ENCODE results near the gene OASL.
"Not testable (repeated sequence)": the region's sequence is repeated elsewhere in the genome, so short reads cannot be mapped to it uniquely, and the experiment has no call there.

Gene OASL, protein sequence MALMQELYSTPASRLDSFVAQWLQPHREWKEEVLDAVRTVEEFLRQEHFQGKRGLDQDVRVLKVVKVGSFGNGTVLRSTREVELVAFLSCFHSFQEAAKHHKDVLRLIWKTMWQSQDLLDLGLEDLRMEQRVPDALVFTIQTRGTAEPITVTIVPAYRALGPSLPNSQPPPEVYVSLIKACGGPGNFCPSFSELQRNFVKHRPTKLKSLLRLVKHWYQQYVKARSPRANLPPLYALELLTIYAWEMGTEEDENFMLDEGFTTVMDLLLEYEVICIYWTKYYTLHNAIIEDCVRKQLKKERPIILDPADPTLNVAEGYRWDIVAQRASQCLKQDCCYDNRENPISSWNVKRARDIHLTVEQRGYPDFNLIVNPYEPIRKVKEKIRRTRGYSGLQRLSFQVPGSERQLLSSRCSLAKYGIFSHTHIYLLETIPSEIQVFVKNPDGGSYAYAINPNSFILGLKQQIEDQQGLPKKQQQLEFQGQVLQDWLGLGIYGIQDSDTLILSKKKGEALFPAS

DNA sequence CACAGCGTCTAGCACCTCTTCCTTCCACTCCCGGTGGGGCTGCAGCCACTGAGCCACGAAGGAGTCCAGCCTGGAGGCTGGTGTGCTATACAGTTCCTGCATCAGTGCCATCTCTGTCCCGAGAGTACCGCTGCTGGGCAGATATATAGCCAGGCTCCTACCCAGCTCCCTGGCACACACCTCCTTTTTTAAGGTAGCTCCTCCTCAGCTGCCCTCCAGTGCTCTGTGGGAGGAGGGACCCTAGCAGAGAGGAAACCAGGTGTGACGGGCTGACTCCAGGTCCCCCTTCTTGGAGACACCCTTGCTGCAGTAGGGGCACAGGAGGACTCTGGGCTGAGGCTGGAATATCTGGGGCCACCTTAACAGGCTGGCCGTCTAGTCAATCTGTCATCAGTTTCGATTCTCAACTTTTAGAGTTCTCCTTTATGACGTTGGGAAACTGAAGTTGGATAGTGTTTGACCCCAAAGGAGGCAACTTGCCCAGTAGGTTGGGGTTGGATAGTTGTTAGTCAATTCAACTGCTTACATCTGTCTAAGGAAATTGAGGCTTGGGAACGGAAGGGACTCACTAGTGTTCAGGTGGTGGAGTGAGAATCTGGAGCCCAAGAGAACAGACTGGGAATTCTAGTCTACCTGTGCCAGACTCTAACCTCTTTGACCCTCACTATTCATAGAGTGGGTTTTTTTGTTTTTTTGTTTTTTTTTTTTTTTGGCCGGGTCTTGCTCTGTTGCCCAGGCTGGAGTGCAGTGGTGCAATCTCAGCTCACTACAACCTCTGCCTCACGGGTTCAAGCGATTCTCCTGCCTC, at the start of gene OASL:
TSS of gene OASL (minus strand) at position 386 of the 808 bp plus-strand sequence. CDS start at position 111, 275 bp downstream.
- peak; percentile 45 for DNase-seq (ENCODE audit: low read depth)

DNA sequence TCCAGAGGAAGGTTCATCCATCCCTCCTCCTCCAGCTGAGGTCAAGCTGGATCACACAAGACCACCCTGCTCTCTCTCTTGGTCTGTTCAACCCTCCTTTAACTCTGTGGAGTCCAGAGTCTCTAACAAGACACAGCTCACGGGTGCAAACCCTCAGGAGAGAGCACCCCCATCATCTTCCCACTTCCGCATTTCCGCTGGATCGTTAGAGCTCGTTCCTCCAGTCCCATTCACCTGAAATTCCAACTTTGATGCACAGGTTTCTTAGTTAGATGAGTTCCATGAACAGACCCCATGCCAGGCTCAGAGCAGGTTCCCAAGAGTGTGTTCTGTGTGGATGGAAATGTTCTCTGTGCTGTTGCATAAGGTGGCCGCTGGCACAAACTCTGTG, 49.1 kb upstream of the OASL start:
- no peak for DNase-seq (ENCODE audit: low read depth)

DNA sequence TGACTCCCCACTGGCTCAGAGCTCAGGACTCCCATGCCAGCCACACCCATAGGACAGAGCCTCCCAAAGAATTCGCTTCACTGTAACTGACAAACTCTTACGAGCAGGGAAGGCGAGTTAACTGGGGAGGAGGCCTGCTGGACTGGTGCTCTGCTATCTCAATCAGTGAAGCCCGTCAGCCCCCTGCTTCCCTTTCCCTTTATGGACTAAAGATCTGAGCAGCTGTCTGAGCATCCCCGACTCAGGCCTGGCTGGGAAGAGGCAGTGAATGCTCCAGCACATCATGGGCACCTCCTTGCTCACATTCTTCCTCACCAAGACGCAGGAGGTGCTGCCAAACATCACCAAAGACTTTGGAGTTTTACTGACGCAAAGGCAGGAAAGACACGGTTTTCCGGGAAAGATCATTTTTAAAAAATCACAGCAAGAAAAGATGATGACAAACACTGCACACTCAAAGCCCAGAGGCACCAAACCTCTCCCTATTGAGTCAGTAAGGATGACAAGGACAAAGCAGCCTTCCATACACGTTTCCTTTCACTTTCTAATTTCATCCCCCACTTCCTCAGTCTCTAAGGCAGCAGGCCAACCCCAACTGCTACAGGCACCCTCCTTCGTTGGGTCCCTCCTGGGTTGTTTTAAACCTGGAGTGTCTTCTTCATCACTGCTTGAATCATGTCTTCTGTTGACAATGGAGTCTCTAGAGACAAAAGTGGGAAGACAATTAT, 48.6 kb upstream of the OASL start:
- no peak for DNase-seq (ENCODE audit: low read depth)

DNA sequence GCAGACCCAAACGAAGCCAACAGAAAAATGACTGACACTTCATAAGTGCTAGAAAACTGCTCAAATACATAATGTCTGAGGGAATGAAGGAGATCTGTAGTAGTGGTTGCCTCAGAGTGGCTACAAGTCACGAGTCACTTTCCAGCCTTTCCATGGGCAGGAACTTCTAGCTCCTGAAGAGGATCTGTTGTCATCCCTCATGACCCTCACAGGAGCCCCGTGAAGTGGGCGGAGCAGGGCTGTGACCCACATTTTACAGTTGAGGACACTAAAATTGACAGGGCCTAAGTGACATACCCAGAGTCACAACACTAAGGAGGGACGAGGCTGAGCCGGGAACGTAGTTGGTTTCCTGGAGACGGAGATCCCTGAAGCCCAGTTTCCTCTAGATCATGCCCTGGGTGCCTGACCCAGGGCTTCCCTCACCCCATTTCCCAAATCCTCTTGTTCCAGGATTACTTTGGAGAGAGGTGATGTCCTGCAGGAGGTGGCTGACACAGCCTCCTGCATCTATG, 47.8 kb upstream of the OASL start:
- DNase-seq (ENCODE audit: low read depth) = no peak

DNA sequence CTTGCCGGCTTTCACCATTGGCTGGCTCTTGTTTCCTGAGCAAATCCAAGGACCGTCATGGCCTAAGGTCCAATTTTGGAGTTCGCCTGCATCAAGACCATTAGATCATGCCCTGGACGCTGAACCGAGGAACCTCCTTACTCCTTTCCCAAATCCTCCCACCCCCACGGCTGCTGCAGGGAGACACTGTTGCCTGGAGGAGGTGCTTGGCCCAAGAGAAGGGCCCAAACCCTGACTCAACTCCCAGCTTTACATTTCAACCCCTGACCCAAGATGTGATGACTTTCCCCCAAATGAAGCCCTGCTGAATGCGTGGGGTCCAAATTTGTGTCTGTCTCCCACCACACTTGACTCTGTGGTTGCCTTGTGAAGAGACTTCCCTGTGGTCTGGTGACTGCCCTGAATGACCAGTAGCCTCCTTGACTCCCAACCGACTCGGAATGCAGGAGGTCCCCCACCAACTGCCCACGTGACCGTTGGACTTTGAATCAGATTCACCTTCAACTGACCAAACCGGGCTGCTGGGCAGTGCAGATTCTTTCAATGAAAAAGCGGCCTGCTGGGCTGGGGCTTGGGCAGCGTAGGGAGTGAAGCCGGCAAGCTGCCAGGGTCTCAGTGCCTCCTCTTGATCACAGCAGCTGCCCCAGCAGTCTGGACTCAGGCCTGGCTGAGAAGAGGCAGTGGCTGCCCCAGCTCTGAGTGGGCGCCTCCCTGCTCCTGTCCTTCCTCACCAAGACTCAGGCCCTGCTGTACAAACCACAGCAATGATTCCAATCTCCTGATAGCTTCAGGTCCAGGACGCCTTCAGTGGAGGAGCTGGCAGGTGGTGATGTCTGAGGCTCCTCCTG, 46.7 kb upstream of the OASL start:
- DNase-seq (ENCODE audit: low read depth) = no peak

DNA sequence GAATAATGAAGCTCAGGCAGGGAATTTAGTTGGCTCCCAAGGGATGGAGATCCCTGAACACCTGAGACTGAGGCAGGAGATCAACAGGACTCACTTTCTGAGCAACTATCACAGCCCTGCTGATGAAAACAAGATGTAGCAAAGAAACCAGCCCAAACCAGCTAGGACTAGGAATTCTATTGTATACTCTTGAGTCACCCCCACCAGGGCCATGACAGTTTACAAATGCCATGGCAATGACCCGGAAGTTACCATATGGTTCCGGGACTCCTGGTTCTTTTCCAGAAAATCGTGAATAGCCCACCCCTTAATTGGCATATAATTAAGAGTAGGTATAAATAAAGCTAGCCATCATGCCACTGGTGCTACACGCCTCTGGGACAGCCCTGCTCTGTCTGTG, 46.0 kb upstream of the OASL start:
- DNase-seq (ENCODE audit: low read depth) = no peak

DNA sequence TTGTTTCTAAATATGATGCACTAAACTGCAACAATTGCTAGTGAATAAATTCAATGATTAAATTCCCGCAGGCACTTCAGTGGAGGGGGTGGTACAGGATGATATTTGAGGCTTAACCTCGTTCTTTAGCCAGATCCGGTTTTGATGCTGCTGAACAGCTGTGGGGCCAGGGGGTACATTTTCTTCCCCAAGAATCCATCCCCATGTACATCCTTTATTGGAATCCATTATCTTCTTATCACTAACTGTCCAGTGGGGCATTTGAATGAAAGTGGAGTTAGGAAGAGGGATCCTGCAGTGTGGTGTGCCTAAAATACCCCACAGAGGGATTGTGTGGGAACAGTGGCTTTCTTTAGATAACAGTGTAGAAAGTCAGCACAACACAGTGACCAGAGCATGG, 45.2 kb upstream of the OASL start:
- no peak for DNase-seq (ENCODE audit: low read depth)

DNA sequence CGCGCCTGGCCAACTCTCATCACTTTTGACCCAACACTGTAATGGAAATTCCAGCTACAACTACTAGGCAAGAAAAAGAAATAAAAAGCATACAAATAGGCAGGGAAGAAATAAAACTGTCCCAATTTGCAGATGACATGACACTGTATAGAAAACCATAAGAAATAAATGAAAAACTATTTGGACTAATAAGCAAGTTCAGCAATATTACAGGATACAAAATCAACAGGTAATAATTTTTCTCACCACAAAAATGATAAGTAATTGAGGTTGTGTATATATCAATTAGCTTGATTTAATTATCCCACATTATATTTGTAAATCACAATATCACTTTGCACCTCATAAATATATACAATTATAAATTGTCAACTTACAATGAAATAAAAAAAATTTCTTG, 41.9 kb upstream of the OASL start:
- no peak for DNase-seq (ENCODE audit: low read depth)

DNA sequence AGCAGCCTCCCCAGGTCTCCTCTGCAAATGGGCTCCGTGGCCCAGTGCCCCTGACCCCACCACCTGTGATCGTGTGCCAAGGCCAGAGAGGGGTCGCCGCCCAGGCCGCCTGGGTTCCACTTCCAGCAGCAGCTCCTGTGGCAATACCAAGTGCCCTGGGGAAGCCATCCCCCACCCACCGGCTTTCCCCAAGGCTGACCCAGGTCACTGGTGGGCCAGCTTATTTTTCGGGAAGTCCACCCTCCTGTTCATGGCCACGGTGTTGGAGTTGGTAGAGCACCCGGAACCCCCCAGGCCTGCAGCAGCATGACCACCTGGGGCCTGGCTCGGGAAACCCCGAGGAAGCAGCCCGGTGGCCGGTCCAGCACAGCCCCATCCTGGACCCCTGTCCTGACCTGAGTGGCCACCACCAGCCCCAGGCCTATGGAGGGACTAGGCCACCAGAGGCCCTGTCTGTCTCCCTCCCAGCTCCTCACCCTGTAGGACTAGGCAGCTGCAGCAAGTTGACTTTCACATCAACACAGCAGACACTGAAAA, 40.8 kb upstream of the OASL start:
- no peak for DNase-seq (ENCODE audit: low read depth)

DNA sequence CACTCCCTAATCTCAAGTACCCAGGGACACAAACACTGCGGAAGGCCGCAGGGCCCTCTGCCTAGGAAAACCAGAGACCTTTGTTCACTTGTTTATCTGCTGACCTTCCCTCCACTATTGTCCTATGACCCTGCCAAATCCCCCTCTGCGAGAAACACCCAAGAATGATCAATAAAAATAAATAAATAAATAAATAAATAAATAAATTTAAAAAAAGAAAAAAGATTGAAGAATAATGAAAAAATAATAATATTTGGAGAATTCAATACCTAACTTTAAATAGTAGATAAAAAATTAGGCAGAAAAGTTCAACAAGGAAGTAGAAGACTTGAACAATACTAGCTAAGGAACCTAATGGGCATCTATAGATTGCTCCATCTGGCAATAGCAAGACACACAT, 38.4 kb upstream of the OASL start:
- DNase-seq (ENCODE audit: low read depth) = not testable (repeated sequence)

DNA sequence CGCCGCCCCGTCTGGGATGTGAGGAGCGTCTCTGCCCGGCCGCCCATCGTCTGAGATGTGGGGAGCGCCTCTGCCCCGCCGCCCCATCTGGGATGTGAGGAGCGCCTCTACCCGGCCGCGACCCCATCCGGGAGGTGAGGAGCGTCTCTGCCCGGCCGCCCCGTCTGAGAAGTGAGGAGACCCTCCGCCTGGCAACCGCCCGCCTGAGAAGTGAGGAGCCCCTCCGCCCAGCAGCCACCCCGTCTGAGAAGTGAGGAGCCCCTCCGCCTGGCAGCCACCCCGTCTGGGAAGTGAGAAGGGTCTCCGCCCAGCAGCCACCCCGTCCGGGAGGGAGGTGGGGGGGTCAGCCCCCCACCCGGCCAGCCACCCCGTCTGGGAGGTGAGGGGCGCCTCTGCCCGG, 36.9 kb upstream of the OASL start:
- not testable (repeated sequence) for DNase-seq (ENCODE audit: low read depth)

DNA sequence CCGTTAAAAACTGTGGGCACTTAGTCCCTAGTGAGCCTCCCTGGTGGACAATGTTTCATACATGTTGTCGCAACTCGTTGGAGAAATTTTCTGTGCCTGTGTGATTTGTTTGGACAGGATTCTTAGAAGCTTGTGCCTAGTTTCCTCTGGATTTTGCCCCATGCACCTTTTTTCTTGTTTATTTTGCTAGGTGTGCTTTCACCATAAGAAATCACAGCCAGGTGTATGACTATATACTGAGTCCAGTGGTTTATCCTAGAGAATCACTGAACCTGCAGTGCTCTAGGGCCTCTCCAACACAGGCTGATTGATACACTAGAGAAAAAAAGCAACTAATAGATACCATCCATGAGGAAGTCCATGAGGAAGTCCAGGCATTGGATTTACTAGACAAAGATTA, 33.1 kb upstream of the OASL start:
- DNase-seq (ENCODE audit: low read depth) = no peak

DNA sequence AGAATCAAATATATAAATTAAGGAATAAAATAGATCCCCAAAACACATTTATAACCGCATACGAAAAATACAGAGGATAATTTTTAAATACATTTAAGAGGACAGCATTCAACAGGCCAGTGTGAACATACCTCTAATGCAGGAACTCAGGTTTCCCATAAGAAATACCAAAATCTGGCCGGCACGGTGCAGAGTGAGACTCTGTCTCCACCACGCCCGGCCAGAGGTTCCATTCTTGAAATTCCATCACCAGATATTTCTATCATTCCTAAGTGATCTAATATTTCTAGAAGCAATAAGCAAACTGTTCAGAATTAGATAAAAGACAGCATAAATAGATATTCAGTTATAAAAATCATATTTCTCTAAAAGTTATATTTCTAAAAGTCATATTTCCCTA, 30.2 kb upstream of the OASL start:
- no peak for DNase-seq (ENCODE audit: low read depth)

DNA sequence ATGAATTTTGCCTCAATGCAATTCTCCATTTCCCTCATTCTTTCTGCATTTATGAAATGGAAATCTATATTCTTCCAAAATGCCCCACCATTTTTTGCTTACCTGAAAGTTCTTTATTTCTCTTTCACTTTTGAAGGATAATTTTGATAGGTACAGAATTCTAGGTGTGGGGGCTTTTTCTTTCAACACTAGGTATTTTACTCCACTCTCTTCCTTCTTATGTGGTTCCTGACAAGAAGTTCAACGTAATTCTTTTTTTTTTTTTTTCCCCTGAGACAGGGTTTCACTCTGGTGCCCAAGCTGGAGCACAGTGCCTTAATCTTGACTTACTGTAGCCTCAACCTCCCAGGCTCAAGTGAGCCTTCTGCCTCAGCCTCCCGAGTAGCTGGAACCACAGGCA, 26.3 kb upstream of the OASL start:
- no peak for DNase-seq (ENCODE audit: low read depth)

DNA sequence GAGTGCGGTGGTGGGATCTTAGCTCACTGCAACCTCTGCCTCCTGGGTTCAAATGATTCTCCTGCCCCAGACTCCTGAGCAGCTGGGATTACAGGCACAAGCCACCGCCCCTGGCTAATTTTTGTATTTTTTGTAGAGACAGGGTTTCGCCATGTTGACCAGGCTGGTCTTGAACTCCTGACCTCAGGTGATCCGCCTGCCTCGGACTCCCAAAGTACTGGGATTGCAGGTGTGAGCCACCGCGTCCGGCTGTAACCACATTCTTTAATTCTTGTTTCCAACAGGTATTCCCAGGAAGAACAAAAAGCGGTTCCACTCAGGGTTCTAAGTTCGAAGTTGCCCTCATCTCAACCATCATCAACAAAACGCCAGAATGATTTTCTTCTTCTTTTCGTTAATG, 25.5 kb upstream of the OASL start:
- not testable (repeated sequence) for DNase-seq (ENCODE audit: low read depth)

DNA sequence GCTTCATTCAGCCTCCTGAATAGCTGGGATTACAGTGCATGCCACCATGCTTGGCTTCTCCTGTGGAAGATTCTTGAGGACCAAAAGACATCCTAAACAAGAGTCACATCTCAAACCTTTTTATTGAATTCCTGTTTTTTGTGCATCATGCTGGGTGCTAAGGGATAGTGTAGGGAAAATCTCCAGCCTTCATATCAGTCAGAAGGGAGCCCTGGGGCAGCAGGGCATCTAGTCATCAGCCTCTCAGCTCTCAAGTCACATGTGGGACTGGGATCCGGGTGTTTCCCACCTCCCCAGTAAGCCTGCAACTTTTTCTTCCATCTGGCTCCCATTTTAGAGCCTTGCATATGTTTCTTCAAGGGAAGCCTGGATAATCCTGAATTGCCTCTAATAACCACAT, 25.1 kb upstream of the OASL start:
- no peak for DNase-seq (ENCODE audit: low read depth)

DNA sequence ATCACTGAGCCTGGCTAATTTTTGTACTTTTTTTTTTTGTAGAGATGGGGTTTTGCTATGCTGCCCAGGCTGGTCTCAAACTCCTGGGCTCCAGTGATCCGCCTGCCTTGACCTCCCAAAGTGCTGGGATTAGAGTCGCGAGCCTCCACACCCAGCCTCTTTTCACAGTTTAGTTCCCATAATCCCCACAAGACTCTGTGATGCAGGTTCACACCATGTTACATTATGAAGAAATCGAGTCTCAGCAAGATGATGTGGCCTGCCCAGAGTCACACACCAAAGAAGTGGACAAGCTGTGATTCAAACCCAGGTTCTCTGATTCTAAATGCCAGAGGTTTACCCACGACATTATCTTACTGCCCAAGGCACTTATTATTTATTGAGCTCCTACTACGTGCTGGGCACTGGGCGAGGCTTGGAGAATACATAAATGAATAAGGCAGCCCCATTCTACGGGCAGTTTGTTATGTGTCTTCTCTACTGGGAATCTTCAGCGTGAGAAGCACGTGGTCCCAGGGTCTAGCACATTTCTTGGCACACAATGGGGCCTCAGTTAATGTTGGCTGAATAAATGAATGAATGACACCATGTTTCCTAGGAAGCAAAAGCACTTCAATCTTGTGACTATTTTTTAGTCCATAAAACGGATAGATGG, 23.5 kb upstream of the OASL start:
- no peak for DNase-seq (ENCODE audit: low read depth)

DNA sequence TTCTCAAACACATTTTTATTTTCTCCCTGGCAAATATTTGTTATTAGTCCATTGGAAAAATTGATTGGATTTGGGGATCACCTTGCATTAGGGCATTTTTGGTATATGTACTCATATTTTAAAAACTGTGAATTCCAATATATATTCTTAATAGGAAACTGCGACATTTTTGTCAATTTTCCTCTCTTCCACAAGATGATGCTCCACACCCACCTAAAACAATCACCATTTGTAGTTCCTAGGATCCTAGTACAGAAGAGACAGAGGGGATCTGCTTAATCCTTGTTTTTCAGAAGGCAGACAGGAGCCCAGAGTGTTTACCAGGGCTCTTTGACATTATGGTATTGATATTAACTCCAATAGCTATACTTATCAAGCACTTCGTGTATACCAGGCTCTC, 22.8 kb upstream of the OASL start:
- no peak for DNase-seq (ENCODE audit: low read depth)

DNA sequence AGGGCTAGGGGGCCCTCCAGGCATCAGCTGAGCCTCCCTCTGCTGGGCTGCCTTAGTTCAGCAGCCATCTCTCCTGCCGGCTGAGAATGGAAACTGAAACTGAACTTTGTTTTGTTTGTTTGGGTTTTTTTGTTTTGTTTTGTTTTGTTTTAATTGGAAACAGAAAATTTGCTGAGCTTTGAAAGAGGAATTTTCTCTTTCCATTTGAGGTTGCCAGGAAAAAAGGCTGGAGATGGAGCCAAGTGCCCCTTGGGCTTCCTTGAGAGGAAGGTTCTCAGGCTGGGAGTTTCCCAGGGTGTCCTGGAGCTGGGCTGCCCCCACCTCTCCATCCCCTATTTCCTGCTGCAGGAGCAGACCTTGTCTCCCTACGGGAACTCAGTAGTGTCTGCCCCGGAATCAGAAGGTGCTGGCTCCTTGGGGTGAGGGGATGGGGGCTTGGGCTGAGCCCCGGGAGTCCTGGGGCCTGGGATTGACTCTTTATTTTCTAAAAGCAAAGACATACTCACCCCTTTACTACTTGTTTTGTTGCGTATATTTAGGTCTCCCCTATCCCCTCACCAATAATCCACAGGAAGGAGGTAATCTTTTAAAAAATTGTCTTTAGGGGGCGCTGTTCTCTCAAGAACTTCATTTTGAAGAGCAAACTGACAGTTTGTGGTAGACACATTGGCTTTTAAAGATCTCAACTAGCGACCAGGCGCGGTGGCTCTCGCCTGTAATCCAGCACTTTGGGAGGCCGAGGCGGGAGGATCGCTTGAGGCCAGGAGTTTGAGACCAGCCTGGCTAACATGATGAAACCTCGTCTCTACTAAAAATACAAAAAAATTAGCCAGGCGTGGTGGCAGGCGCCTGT, 21.3 kb upstream of the OASL start:
- DNase-seq (ENCODE audit: low read depth) = peak; percentile 38
